GM21825 (cell line): Measurements from ENCODE around the gene ATE1.

ENCODE experiments used
- ATAC-seq: cut with Tn5 transposase; IDR thresholded peaks from one replicate; pipeline ENCODE4 v1.9.1; 2021; ENCODE audit warnings: mild to moderate bottlenecking, moderate library complexity; ENCODE audit not compliant: unreplicated experiment

ATE1 gene

GRCh38 chr10:121747163-121747775, 180.6 kb downstream of the ATE1 start:
- no peak for ATAC-seq

GRCh38 chr10:121741248-121741792, 186.5 kb downstream of the ATE1 start:
- ATAC-seq = no peak

- ATAC-seq = no peak
Observed at GRCh38 chr10:121740069-121740468, 187.8 kb downstream of the ATE1 start.

GRCh38 chr10:121739114-121739513, 188.7 kb downstream of the ATE1 start:
- no peak for ATAC-seq

- no peak for ATAC-seq
Observed at GRCh38 chr10:121736315-121737130, 191.3 kb downstream of the ATE1 start.

- ATAC-seq = no peak
Observed at GRCh38 chr10:121735263-121735662, 192.6 kb downstream of the ATE1 start.

- ATAC-seq = no peak
Observed at GRCh38 chr10:121734589-121735045, 193.2 kb downstream of the ATE1 start.

- ATAC-seq = no peak
Observed at GRCh38 chr10:121732656-121733445, 195.0 kb downstream of the ATE1 start.

- no peak for ATAC-seq
Observed at GRCh38 chr10:121732172-121732571, 195.7 kb downstream of the ATE1 start.

GRCh38 chr10:121724282-121724681, 203.5 kb downstream of the ATE1 start:
- no peak for ATAC-seq

GRCh38 chr10:121722665-121723064, 205.2 kb downstream of the ATE1 start:
- no peak for ATAC-seq

GRCh38 chr10:121721257-121721656, 206.6 kb downstream of the ATE1 start:
- no peak for ATAC-seq

- no peak for ATAC-seq
Observed at GRCh38 chr10:121715969-121716368, 211.9 kb downstream of the ATE1 start.

GRCh38 chr10:121715076-121715475, 212.8 kb downstream of the ATE1 start:
- no peak for ATAC-seq

GRCh38 chr10:121713486-121713885, 214.3 kb downstream of the ATE1 start:
- ATAC-seq = no peak

- ATAC-seq = no peak
Observed at GRCh38 chr10:121710971-121711370, 216.9 kb downstream of the ATE1 start.

GRCh38 chr10:121710207-121710606, 217.6 kb downstream of the ATE1 start:
- ATAC-seq = no peak

- no peak for ATAC-seq
Observed at GRCh38 chr10:121709675-121710073, 218.2 kb downstream of the ATE1 start.

GRCh38 chr10:121708728-121709674, 218.8 kb downstream of the ATE1 start:
- no peak for ATAC-seq
